ENCODE results near the gene A4GALT. TPM values are rescaled to one million over a fixed set of nuclear protein-coding genes. Genes with fewer than 3 reads are reported as not detected.
"Not testable (repeated sequence)": the region's sequence is repeated elsewhere in the genome, so short reads cannot be mapped to it uniquely, and the experiment has no call there.

A4GALT gene
- total and polyA plus RNA-seq, 2 donors: 1.3 to 20.9 TPM

DNA sequence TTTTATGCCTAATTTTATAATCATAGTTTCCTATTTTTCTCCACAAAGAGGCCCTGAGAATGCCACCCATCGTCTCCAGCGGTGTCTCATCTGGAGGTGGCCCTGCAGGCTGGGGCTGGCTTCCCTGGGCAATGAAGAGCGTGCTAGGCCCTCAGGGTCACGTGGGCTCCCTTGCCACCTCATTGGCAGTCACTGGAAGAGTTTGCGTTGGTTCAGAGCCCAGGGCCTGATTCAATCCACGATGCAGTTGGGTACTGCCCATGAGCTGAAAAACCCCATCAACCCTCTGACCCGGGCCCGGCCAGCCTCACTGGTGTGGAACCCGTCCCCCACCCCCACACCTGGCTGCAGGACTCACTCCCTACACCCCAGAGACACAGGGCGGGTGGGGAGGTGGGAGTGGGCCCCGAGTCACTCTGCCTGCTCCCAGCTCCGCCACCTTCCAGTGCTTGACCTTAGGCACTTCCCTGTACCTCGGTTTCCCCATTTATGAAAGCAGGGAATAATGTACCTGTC lies 43.4 kb upstream of the A4GALT start:
- H3K27me3 ChIP-seq (ENCODE audit: control insufficient read depth in 2 of 2, insufficient read depth in 1 of 2, low read length in 1 of 2): no peaks in the 10 kb centered on the region
- 89% methylated on average over 13 of the region's 13 CpGs for WGBS

DNA sequence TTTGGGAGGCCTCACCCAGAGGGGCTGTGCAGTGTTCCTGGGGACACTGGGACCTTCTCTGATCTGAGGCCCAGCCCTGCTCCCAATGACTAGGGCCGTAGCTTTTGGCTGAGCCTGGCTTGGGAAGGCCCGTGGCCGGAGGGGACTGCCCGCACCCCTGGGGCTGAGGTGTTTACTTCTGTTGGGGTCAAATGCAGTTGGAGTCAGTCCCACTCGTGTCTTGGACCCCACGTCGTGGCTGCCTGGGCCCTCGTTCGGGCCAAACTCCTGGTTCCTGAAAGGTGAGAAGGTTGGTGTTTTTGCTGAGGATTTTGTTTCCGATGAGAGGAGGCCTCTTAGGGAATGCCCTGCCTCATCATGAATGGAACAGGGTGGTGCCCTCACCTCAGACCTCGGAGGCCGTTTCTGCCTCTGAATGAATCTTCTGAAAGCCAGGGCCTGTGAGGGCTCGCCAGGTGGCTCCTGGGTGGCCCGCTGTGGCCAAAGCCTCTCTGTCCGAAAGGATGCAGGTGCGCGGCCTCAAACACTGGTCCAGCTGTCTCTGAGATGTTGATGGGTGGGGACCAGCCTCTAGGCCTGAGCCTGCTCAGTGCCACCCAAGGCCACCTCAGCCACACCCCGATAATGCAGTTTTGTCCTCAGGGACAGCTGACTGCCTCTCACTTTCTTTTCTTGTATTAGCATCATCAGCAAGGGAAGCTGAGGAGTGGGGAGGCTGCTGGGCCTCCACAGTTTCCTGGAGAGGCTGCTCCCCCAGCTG lies 40.3 kb upstream of the A4GALT start:
- no peaks in the 10 kb centered on the region for H3K9me3 ChIP-seq (ENCODE audit: control insufficient read depth in 2 of 2, insufficient read depth in 1 of 2, low read length in 1 of 2)
- WGBS: 79% methylated on average over 18 of the region's 18 CpGs
- no peak for DNase-seq (ENCODE audit: low read depth in 6 of 9, low spot score in 9 of 9)
- H3K36me3 ChIP-seq (ENCODE audit: control insufficient read depth in 2 of 2, insufficient read depth in 2 of 2, low read length in 1 of 2): no peaks in the 10 kb centered on the region
- H3K27ac ChIP-seq (ENCODE audit: low read depth in 1 of 2, low read length in 1 of 2): no peak overlapping the region
- no peak overlapping the region for H3K4me3 ChIP-seq (ENCODE audit: low read length in 2 of 2)
- H3K27me3 ChIP-seq (ENCODE audit: control insufficient read depth in 2 of 2, insufficient read depth in 1 of 2, low read length in 1 of 2): peaks cover 0 to 5% of the 10 kb centered on the region in 2 donors
- no peaks in the 10 kb centered on the region for H3K4me1 ChIP-seq (ENCODE audit: control insufficient read depth in 2 of 2, insufficient read depth in 2 of 2, low read length in 2 of 2)

More for the DNA sequence above, 43.4 kb upstream of the A4GALT start:
- no peaks in the 10 kb centered on the region for H3K36me3 ChIP-seq (ENCODE audit: control insufficient read depth in 2 of 2, insufficient read depth in 2 of 2, low read length in 1 of 2)
- peaks cover 0 to 3% of the 10 kb centered on the region in 2 donors for H3K4me1 ChIP-seq (ENCODE audit: control insufficient read depth in 2 of 2, insufficient read depth in 2 of 2, low read length in 2 of 2)
- DNase-seq (ENCODE audit: low read depth in 6 of 9, low spot score in 9 of 9): no peak
- no peak overlapping the region for H3K4me3 ChIP-seq (ENCODE audit: low read length in 2 of 2)
- H3K27ac ChIP-seq (ENCODE audit: low read depth in 1 of 2, low read length in 1 of 2): no peak overlapping the region
- H3K9me3 ChIP-seq (ENCODE audit: control insufficient read depth in 2 of 2, insufficient read depth in 1 of 2, low read length in 1 of 2): no peaks in the 10 kb centered on the region

DNA sequence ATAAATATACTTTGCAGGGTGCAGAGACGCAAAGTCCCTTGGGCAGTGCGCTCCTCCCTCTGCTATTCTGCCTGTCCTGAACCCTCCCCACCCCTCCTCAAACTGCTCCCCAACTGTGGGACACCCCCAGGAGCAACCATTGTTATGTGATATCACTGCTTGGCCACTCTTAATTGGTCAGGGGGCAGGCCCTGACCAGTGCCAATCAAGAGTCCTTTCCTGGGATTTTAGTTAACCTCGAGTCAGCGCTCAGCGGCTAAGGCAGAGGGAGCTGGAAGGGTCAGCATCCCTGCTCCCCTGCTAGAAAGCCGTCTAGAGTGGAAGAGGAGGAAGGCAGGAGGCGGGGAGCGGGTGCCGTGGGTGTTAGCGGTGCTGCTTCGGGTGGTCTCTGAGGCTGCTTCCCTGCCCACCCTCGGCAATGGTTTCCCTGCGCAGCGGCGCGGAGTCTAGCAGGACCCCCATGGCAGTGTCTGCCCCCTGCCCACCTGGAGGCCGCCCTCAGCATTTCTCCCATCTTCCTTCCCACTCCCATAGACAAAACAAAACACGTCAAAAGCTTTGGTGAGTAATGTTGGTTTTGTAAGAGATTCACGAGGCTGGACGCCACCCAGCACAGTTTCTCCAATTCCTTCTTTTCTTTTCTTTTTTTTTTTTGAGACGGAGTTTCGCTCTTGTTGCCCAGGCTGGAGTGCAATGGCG lies 38.4 kb upstream of the A4GALT start:
- no peak overlapping the region for H3K27ac ChIP-seq (ENCODE audit: low read depth in 1 of 2, low read length in 1 of 2)
- WGBS: 93% methylated on average over 23 of the region's 23 CpGs
- H3K36me3 ChIP-seq (ENCODE audit: control insufficient read depth in 2 of 2, insufficient read depth in 2 of 2, low read length in 1 of 2): no peaks in the 10 kb centered on the region
- H3K4me1 ChIP-seq (ENCODE audit: control insufficient read depth in 2 of 2, insufficient read depth in 2 of 2, low read length in 2 of 2): no peaks in the 10 kb centered on the region
- no peak overlapping the region for H3K4me3 ChIP-seq (ENCODE audit: low read length in 2 of 2)
- H3K9me3 ChIP-seq (ENCODE audit: control insufficient read depth in 2 of 2, insufficient read depth in 1 of 2, low read length in 1 of 2): no peaks in the 10 kb centered on the region
- H3K27me3 ChIP-seq (ENCODE audit: control insufficient read depth in 2 of 2, insufficient read depth in 1 of 2, low read length in 1 of 2): peaks cover 0 to 5% of the 10 kb centered on the region in 2 donors
- no peak for DNase-seq (ENCODE audit: low read depth in 6 of 9, low spot score in 9 of 9)

DNA sequence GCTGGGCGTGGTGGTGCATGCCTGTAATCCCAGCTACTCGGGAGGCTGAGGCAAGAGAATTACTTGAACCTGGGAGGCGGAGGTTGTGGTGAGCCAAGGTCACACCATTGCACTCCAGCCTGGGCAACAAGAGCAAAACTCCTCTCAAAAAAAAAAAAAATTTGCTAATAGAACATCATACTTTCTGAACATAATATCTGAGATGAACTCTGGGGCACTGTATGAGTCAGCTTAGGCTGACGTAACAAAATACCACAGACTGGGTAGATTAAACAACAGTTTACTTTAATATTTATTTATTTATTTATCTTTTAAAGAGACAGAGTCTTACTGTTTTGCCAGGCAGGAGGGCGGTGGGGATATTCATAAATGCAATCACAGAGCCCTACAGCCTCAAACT lies 34.9 kb upstream of the A4GALT start:
- 96% methylated on average over 5 of the region's 5 CpGs for WGBS
- H3K27me3 ChIP-seq (ENCODE audit: control insufficient read depth in 2 of 2, insufficient read depth in 1 of 2, low read length in 1 of 2); H3K4me1 ChIP-seq (ENCODE audit: control insufficient read depth in 2 of 2, insufficient read depth in 2 of 2, low read length in 2 of 2); H3K36me3 ChIP-seq (ENCODE audit: control insufficient read depth in 2 of 2, insufficient read depth in 2 of 2, low read length in 1 of 2); H3K27ac ChIP-seq (ENCODE audit: low read depth in 1 of 2, low read length in 1 of 2); H3K4me3 ChIP-seq (ENCODE audit: low read length in 2 of 2); DNase-seq (ENCODE audit: low read depth in 6 of 9, low spot score in 9 of 9); H3K9me3 ChIP-seq (ENCODE audit: control insufficient read depth in 2 of 2, insufficient read depth in 1 of 2, low read length in 1 of 2): not testable (repeated sequence)

DNA sequence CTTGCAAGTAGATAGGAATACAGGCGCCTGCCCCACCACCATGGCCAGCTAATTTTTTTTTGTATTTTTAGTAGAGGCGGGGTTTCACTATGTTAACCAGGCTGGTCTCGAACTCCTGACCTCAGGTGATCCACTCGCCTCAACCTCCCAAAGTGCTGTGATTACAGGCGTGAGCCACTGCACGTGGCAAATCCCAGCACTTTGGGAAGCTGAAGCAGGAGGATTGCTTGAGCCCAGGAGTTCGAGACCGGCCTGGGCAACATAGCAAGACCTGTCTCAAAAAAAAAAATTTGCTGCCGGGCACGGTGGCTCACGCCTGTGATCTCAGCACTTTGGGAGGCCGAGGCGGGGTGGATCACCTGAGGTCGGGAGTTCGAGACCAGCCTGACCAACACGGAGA lies 34.5 kb upstream of the A4GALT start:
- not testable (repeated sequence) for H3K9me3 ChIP-seq (ENCODE audit: control insufficient read depth in 2 of 2, insufficient read depth in 1 of 2, low read length in 1 of 2); H3K27me3 ChIP-seq (ENCODE audit: control insufficient read depth in 2 of 2, insufficient read depth in 1 of 2, low read length in 1 of 2); DNase-seq (ENCODE audit: low read depth in 6 of 9, low spot score in 9 of 9); H3K27ac ChIP-seq (ENCODE audit: low read depth in 1 of 2, low read length in 1 of 2); H3K36me3 ChIP-seq (ENCODE audit: control insufficient read depth in 2 of 2, insufficient read depth in 2 of 2, low read length in 1 of 2); H3K4me1 ChIP-seq (ENCODE audit: control insufficient read depth in 2 of 2, insufficient read depth in 2 of 2, low read length in 2 of 2); H3K4me3 ChIP-seq (ENCODE audit: low read length in 2 of 2)
- WGBS: 98% methylated on average over 15 of the region's 16 CpGs

DNA sequence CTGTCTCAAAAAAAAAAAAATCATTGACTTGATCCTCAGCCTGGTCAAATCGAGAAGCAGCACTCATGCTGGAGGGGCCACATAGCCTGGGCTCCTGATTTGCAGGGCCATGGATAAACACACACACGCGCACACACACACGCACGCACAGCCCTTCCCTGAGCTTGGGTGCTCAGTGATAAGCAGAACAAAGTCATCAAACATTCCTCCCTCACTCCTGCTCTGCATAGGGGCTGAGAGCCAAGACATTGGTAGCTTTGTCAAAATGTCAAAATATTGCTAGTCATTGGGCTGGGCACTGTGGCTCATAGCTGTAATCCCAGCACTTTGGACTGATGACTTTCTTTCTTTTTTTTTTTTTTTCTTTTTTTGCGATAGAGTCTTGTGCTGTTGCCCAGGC lies 34.0 kb upstream of the A4GALT start:
- 96% methylated on average over 6 of the region's 6 CpGs for WGBS
- no peak for DNase-seq (ENCODE audit: low read depth in 6 of 9, low spot score in 9 of 9)
- H3K4me3 ChIP-seq (ENCODE audit: low read length in 2 of 2): no peak overlapping the region
- no peaks in the 10 kb centered on the region for H3K36me3 ChIP-seq (ENCODE audit: control insufficient read depth in 2 of 2, insufficient read depth in 2 of 2, low read length in 1 of 2)
- H3K27me3 ChIP-seq (ENCODE audit: control insufficient read depth in 2 of 2, insufficient read depth in 1 of 2, low read length in 1 of 2): peaks cover 0 to 5% of the 10 kb centered on the region in 2 donors
- H3K9me3 ChIP-seq (ENCODE audit: control insufficient read depth in 2 of 2, insufficient read depth in 1 of 2, low read length in 1 of 2): no peaks in the 10 kb centered on the region
- no peak overlapping the region for H3K27ac ChIP-seq (ENCODE audit: low read depth in 1 of 2, low read length in 1 of 2)
- no peaks in the 10 kb centered on the region for H3K4me1 ChIP-seq (ENCODE audit: control insufficient read depth in 2 of 2, insufficient read depth in 2 of 2, low read length in 2 of 2)

DNA sequence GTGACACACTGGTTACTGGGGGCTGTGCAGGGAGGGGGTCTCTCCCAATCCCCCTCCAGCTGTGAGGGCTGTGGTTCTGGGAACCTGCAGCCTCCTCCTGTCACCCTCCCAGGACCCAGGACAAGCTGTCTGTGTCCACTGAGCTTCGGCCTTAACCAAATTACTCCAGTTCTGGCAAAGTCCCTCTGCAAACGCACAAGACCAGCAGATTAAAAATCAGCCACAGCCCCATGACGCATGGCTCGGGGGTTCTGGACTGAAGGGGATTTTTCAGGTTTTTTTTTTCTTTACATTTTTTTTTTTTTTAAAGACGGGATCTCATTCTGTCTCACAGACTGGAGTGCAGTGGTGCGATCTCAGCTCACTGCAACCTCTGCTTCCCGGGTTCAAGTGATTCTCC lies 32.2 kb upstream of the A4GALT start:
- Histone ChIP-seq H3K4me3 (ENCODE audit: low read length in 2 of 2) (no peak overlapping the region), H3K9me3 (ENCODE audit: control insufficient read depth in 2 of 2, insufficient read depth in 1 of 2, low read length in 1 of 2) (no peaks in the 10 kb centered on the region), H3K36me3 (ENCODE audit: control insufficient read depth in 2 of 2, insufficient read depth in 2 of 2, low read length in 1 of 2) (no peaks in the 10 kb centered on the region), H3K4me1 (ENCODE audit: control insufficient read depth in 2 of 2, insufficient read depth in 2 of 2, low read length in 2 of 2) (no peaks in the 10 kb centered on the region), H3K27ac (ENCODE audit: low read depth in 1 of 2, low read length in 1 of 2) (peak overlapping the region in 1 of 2 donors; percentile 15), H3K27me3 (ENCODE audit: control insufficient read depth in 2 of 2, insufficient read depth in 1 of 2, low read length in 1 of 2) (peaks cover 0 to 5% of the 10 kb centered on the region in 2 donors)
- WGBS: 95% methylated on average over 7 of the region's 7 CpGs
- no peak for DNase-seq (ENCODE audit: low read depth in 6 of 9, low spot score in 9 of 9)

DNA sequence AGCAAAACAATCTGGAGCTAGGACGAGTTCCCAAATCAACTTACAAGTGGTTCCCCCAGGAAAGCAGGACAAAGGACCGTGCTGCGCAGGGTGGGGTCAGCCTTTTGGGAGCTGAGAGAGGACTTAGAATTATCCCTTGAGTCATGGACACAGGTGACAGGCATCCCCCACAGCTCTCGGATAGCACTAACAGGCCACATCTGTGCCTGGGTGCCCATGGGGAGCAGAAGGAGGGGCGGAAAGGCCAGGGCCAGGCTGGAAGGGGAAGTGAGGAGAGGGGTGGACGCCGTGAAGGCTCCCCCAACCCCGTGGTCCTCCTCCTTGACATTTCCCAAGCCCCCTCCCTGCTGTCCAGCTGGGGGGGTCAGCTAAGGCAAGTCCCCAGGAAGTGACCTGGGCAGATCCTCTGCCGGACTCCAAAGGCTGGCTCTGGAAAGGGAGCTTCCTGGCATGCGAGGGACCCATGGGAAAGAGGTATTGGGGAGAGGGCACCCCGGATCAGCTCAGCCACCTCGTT lies 31.6 kb upstream of the A4GALT start:
- no peaks in the 10 kb centered on the region for H3K36me3 ChIP-seq (ENCODE audit: control insufficient read depth in 2 of 2, insufficient read depth in 2 of 2, low read length in 1 of 2)
- DNase-seq (ENCODE audit: low read depth in 6 of 9, low spot score in 9 of 9): no peak
- peak overlapping the region in 1 of 2 donors; percentile 15 for H3K27ac ChIP-seq (ENCODE audit: low read depth in 1 of 2, low read length in 1 of 2)
- no peaks in the 10 kb centered on the region for H3K9me3 ChIP-seq (ENCODE audit: control insufficient read depth in 2 of 2, insufficient read depth in 1 of 2, low read length in 1 of 2)
- 62% methylated on average over 12 of the region's 12 CpGs for WGBS
- H3K4me1 ChIP-seq (ENCODE audit: control insufficient read depth in 2 of 2, insufficient read depth in 2 of 2, low read length in 2 of 2): no peaks in the 10 kb centered on the region
- H3K27me3 ChIP-seq (ENCODE audit: control insufficient read depth in 2 of 2, insufficient read depth in 1 of 2, low read length in 1 of 2): no peaks in the 10 kb centered on the region
- no peak overlapping the region for H3K4me3 ChIP-seq (ENCODE audit: low read length in 2 of 2)

DNA sequence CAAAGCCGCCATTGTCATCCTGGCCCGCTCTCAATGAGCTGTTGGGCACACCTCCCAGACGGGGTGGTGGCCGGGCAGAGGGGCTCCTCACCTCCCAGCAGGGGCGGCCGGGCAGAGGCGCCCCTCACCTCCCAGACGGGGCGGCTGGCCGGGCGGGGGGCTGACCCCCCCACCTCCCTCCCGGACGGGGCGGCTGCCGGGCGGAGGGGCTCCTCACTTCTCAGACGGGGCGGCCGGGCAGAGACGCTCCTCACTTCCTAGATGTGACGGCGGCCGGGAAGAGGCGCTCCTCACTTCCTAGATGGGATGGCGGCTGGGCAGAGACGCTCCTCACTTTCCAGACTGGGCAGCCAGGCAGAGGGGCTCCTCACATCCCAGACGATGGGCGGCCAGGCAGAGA lies 29.8 kb upstream of the A4GALT start:
- not testable (repeated sequence) for H3K27ac ChIP-seq (ENCODE audit: low read depth in 1 of 2, low read length in 1 of 2); H3K4me1 ChIP-seq (ENCODE audit: control insufficient read depth in 2 of 2, insufficient read depth in 2 of 2, low read length in 2 of 2)

More for the DNA sequence above, 29.8 kb upstream of the A4GALT start:
- WGBS: 93% methylated on average over 24 of the region's 28 CpGs
- not testable (repeated sequence) for H3K4me3 ChIP-seq (ENCODE audit: low read length in 2 of 2); H3K36me3 ChIP-seq (ENCODE audit: control insufficient read depth in 2 of 2, insufficient read depth in 2 of 2, low read length in 1 of 2); DNase-seq (ENCODE audit: low read depth in 6 of 9, low spot score in 9 of 9); H3K27me3 ChIP-seq (ENCODE audit: control insufficient read depth in 2 of 2, insufficient read depth in 1 of 2, low read length in 1 of 2); H3K9me3 ChIP-seq (ENCODE audit: control insufficient read depth in 2 of 2, insufficient read depth in 1 of 2, low read length in 1 of 2)
